GM18861 (cell line): ENCODE results near the gene CXXC5.
"Not testable (repeated sequence)": the region's sequence is repeated elsewhere in the genome, so short reads cannot be mapped to it uniquely, and the experiment has no call there.

Experiments used
- ATAC-seq: cut with Tn5 transposase; IDR thresholded peaks from one replicate; pipeline ENCODE4 v1.9.1; 2021; ENCODE audit not compliant: unreplicated experiment

The CXXC5 gene

DNA sequence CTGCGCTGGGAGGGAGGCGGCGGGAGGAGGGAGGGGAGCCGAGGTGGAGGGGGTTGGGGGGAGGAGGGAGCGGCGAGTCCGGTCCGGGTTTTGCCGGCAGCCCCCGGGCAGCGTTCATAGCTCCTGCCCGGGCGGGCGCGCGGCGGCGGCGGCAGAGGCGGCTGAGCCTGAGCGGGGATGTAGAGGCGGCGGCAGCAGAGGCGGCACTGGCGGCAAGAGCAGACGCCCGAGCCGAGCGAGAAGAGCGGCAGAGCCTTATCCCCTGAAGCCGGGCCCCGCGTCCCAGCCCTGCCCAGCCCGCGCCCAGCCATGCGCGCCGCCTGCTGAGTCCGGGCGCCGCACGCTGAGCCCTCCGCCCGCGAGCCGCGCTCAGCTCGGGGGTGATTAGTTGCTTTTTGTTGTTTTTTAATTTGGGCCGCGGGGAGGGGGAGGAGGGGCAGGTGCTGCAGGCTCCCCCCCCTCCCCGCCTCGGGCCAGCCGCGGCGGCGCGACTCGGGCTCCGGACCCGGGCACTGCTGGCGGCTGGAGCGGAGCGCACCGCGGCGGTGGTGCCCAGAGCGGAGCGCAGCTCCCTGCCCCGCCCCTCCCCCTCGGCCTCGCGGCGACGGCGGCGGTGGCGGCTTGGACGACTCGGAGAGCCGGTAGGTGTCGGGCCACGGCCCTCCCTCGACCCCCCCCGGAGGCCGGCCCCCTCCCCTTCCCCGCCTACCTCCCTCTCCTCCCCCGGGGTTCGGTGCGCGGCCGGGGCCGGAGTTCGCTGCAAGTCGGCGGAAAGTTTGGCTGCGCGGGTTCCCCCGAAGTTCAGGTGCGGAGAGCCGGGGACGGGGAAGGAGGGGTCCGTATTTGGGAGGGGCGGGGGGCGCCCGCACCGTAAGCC lies at the start of gene CXXC5:
CXXC5 (plus strand) TSS at position 145 of the 877 bp plus-strand sequence. CDS start 32,175 bp downstream, outside the sequence.
- no peak for ATAC-seq

DNA sequence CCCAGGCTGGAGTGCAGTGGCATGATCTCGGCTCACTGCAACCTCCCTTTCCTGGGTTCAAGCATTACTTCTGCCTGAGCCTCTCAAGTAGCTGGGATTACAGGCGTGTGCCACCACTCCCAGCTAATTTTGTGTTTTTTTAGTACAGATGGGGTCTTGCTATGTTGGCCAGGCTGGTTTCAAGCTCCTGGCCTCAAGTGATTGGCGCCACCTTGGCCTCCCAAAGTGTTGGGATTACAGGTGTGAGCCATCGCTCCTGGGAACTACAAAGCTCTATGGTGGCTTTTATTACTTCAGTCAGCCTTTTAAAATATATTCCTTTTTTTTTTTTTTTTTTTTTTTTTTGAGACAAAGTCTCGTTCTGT lies 49.6 kb upstream of the CXXC5 start:
- ATAC-seq: not testable (repeated sequence)

DNA sequence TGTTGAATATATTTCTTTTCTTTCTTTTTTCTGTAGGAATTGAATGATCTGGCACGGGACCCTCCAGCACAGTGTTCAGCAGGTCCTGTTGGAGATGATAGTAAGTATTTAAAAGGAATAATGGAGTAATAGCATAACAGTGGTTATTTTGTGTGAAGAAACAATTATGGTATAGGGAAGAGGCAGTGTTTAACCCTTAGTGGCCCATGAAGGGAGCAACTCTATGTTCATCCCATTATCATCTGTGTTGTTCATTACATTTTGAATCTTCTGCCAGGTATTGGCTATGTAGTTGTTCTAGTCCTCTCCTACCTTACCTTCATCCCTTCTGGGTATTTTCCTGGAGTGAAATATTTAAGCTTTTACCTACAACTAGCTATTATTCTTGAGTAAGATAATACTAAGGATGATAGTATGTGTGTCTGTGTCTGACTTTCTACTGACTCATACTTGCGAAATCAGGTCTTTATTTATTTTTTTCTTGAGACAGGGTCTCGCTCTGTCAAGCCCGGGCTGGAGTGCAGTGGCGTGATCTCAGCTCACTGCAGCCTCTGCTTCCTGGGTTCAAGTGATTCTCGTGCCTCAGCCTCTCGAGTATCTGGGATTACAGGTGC lies 47.7 kb upstream of the CXXC5 start:
- ATAC-seq: no peak

DNA sequence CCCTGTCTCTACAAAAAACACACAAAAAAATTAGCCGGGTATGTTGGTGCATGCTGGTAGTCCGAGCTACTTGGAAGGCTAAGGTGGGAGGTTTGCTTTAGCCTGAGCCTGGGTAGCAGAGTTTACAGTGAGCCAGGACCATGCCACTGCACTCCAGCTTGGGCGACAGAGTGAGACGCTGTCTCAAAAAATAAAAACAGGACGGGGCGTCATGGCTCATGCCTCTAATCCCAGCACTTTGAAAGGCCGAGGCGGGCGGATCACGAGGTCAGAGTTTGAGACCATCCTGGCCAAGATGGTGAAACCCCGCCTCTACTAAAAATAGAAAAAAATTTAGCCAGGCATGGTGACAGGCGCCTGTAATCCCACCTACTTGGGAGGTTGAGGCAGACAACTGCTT lies 46.7 kb upstream of the CXXC5 start:
- ATAC-seq: no peak

DNA sequence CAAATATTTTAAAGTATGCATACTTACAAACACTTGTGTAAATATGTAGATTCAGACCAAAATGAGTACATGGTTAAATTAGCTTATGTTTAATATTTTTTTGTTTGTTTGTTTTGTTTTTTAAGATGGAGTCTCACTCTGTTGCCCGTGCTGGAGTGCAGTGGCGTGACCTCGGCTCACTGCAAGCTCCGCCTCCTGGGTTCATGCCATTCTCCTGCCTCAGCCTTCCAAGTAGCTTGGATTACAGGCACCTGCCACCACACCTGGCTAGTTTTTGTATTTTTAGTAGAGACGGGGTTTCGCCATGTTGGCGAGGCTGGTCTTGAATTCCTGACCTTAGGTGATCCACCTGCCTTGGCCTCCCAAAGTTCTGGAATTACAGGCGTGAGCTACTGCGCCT lies 46.2 kb upstream of the CXXC5 start:
- not testable (repeated sequence) for ATAC-seq

DNA sequence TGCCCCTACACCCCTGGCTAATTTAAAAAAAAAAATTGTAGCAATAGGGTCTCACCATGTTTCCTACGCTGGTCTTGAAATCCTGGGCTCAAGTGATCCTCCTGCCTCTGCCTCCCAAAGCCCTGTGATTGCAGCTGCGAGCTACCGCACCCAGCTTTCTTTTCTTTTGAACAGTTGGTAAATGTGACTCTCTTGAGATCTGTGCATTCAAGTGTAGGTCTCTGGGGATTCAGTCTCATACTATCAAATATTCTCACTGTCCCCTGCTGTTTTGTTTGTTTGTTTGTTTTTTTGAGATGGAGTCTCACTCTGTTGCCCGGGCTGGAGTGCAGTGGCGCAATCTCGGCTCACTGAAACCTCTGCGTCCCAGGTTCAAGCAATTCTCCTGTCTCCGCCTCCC lies 42.3 kb upstream of the CXXC5 start:
- no peak for ATAC-seq

DNA sequence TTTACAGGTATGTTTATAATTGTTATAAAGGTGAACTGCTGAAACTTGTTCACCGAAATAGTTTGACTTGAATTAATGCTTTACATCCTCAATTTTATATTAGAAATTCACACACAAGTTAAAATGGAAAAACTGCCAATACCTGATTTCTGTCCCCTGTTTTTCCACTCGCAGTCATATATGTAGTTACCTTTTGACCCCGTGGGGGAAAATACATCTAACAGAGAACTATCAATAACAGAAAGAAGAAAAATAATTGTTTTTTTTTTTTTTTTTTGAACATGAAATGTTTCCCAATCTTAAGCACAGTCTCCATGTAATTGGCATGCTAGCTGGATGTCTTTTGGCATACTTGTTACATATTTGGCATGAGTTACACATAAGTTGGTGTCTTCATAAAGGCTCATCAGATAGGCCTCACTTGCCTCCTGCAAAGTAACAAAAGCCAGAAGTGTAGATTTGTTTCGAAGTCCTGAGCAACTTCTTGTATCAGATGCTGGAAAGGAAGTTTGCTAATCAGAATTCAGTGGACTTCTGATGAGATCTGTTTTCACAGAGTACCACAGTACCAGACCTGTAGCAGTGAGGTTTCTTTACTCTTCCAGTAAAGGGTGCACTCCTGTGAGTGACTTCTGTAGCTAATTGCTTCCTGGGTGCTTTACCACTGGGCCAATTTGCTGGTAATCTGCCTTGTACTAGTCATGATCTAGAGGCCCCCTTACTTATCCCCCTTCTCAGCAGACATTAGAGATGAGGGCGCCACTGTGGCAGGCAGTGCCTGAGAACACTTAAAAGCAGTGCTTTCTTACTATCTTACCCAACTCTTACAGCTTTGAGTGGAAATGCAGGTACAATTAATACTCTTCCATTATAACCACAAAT lies 36.2 kb upstream of the CXXC5 start:
- no peak for ATAC-seq

DNA sequence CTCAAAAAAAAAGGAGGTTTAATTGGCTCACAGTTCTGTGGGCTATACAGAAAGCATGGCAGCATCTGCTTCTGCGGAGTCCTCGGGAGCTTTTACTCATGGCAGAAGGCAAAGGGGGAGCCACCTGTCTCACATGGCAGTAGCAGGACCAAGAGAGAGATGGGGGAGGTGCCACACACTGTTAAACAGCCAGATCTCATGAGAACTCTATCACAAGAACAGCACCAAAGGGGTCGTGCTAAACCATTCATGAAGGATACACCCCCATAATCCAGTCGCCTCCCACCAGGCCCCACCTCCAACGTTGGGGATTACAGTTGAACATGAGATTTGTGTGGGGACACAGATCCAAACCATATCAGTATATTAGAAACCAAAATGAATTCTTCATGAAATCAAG lies 28.3 kb upstream of the CXXC5 start:
- ATAC-seq: no peak

DNA sequence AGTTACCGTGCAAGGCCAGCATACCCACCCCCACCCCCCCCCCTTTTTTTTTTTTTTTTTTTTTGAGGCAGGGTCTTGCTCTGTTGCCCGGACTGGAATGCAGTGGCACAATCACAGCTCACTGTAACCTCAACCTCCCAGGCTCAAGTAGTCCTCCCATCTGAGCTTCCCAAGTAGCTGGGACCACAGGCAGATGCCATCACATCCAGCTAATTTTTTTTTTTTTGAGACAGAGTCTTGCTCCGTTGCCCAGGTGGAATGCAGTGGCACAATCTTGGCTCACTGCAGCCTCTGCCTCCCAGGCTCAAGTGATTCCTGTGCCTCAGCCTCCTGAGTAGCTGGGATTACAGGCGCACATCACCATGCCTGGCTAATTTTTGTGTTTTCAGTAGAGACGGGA lies 22.8 kb upstream of the CXXC5 start:
- not testable (repeated sequence) for ATAC-seq

DNA sequence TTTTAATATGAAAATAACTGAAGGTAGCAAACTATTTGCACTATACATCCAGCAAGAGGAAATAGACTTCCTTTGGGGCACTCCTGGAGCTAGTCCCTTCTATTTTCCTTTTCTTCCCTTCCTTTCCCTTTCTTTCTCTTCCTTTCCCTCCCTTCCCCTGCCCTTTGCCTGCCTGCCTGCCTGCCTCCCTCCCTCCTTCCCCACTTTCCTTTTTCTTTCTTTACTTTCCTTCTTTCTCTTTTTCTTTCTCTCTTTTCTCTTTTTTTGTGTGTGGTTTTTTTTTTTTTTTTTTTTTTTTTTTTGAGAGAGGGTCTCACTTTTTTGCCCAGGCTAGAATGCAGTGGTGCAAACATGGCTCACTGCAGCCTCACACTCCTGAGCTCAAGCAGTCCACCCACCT lies 17.3 kb upstream of the CXXC5 start:
- no peak for ATAC-seq

DNA sequence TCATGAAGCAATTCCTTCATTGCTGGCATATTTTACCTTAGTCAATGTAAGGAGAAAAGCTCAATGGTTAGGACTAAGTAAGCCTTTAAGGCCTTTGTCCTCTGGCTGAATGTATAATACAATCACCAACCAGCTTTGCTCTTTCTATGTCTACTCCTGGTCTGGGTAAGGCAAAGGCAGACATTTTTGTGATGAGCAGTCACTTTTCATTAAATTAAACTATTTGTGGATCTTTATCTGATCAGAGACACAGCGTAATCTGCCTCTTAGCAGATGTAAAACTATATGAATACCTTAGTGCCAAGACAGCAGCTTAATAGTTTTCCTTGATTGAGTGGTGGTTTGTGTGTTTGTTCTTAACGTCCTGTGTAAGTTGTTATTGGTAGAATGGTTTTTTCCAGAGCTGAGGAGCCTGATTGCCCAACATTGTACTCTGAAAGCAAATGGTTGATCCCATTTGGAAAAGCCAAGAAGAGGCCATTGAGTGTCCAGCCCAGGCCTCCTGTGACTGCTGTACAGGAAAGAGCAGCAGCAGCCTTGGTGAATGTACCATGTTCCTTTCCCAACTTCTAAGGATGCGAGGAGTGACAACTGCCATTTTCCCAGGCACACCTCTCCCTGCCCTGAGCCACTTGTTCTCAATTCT lies 16.5 kb upstream of the CXXC5 start:
- ATAC-seq: no peak

DNA sequence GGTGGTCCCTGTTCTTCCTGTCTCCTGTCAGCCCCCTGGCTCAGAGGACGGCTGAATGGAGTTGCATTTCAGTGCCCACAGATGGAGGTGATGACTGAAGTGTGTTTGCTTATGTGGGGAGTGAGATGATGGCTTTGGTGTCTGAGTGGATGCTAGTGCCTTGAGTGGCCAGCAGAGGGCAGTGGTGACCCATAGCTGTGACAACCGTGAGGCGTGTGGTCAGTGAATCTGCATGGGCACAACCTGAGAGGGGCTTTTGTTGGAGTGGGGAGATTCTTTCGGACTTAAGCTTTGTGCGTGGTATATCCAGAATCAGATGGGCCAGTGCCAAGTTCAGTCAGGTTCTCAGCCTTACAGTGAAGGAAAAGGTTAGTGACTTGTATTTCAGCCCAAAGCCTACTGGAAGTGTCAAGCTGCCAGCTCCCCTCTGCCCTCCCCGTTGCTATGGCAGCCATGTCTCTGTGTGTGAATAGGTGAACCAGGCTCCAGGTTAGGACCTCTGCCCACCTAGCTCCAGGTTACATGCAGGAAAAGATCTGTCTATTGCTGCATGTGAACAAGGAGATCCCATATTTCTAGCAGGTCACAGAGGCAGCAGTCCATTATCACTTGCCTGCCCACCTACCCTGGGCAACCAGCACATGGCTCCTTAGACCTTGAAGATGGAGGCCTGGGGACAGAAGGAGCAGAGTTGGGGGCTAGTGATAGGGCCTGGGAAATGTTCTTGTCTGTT lies 14.7 kb upstream of the CXXC5 start:
- no peak for ATAC-seq

DNA sequence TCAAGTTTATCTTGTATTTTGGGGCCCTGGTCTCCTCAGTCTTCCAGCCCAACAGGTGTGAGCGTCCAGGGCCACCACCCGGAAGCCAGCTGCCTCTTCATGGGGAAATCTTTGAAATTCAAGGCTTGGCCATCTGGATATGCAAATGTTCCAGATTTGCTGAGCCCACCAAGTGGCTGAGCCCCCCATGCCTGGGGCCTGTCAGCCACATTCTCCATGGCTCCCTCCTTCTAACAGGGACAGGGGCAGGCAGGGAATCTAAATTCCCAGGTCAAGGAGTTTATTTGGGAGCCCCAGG lies 14.2 kb upstream of the CXXC5 start:
- ATAC-seq: no peak

DNA sequence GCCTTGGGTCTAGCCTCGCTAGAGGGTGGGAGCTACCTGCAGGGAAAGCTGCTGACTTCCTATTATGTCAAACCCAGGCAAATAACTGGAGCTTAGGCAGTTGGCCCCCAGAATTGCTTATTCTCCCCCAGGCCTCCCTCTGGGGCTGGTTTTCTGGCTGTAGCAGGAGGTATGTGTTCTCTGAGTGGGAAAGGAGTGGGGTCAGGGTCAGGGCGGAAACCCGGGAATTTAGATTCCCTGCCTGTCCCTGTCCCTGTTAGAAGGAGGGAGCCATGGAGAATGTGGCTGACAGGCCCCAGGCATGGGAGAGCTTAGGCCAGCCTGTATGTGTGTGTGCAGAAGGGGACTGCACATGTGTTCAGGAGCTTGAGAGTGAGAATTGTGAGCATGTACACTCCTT lies 13.6 kb upstream of the CXXC5 start:
- no peak for ATAC-seq

DNA sequence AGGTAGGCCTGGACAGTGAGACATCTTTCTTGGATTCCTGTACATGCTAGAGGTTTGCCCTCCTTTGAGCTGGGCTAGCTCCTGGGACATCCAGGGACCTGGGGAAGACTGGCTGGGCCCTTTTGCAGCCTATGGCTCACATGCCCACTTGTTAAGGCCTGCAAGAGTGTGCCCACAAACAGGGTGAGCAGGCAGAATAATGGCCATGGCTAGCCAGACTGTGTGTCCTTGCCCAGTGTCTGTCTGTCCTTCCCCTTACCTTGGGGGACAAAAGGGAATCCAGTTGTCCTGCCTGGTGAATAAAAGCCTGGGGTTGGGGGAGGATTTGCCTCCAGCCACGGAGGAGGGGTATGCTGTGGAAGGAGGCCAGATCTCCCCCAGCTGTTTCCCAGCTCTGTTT lies 13.0 kb upstream of the CXXC5 start:
- no peak for ATAC-seq

DNA sequence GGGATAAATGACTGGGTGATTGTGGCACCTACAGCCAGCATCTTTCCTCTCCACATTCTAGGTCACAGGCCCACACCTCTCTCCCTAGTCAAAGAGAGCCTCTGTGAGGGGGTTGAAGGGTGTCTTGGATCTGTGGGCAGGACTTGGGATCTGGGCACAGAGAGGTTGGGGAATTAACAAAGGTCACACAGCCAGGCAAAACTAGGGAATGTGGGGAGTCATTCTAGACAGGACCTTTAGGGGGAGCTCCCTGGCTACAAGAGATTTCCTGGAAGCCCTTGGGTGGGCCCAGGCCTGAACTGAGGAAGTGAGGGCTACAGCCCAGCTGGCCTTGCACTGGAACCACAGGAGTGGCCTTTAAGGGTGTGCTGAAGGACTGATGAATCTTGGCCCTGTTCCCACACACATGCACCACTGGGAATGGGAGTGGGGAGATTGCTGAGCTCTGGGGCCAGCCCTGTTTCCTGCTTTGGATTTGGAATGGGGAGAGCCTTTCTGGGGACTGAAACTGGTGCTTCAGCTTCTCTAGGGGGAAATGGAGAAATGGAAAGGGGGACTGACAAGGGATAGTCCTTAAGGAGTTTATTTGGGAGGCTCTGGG lies 12.4 kb upstream of the CXXC5 start:
- ATAC-seq: no peak

DNA sequence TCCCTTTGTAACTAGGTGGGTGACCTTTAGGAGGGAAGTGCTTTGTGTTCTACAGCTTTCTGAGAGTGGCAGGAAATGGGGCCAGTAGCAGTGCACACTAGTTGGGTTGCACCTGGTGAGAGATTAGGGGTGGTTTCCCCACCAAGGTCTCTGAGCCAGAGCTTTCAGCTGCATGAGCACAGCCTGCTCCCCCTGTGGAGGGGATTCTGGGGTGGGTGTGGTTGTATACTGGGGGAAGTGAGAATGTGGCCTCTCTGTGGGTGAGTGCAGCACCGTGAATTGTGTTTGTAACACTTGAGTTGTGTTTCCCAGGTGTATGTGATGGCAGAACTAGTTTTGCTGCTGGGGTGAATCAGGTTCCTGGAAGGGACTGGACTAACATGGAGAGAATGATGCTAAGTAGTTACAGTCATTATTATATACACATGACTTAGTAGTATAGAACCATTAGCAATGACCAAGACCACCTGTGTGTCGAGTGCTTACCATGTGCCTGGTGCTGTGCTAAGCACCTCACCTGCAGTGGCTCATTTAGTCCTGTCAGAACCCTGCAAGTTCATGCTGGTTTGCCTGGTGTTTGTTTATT lies 11.8 kb upstream of the CXXC5 start:
- ATAC-seq: peak; percentile 69

DNA sequence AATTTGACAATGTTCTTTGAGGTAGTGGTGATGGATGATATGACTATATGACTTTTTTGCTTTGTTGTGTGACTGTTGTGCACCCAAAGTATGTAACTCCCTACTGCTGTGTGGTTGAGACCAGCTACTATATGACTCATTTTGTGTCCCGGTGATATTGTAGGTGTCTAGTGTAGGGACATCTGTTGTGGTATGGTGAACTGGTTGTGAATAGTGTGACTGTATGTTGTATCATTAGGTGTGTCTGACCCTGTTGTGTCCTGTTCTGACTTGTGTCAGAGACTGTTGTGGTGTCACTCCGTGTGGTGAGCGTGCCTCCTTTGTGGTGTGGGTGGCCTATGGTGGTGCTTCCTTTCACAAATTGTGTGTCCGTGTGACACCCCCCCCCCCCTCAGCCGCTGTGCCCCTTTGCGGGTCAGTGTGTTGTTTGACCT lies 11.2 kb upstream of the CXXC5 start:
- peak; percentile 22 for ATAC-seq

DNA sequence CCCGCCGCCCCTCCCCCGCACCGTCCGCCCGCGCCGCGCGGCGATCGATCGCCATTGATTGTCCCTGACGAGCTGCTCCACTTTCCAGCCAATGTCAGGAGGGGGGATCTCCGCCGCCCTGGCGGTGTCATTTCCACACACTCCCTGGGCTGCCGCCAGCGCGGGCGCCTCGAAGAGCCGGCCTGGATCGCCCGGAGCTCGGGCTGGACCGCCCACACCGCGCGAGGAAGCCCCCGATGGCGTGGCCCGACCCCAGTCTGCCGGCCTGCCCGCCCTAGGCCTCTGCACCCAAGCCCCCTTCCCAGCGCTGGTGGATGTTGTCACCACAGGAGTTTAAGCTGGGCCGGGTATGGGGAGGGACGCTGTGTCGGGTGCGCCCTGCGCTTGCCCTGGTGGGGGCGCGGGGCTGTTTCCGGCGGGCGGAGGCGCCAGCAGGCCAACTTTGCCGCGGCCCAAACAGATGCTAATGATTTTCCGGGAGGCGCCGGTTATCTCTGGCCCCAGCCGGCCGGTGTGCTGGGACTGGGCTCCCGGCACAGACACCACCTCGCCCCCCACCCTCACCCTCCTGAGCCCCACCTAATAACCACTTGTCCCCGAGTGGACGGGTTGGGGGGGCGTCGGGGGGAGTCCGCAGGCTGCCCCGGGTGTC lies 10.6 kb upstream of the CXXC5 start:
- peak; percentile 19 for ATAC-seq
